ENCODE measurements around the gene COBL. TPM values are rescaled to one million over a fixed set of nuclear protein-coding genes. Genes with fewer than 3 reads are reported as not detected.

COBL gene
- total RNA-seq, 2 donors from 2014 or later: 36.5 to 46.6 TPM

GRCh38 chr7:50988465-50988864 is 328.1 kb downstream of the COBL start:
- no peaks in the 10 kb centered on the region for H3K27me3 ChIP-seq (replicated peaks; ENCODE audit: insufficient read depth)
- no peak overlapping the region for H3K4me3 ChIP-seq
- no peak overlapping the region for H3K27ac ChIP-seq
- H3K36me3 ChIP-seq: no peaks in the 10 kb centered on the region
- no peaks in the 10 kb centered on the region for H3K9me3 ChIP-seq
- no peaks in the 10 kb centered on the region for H3K4me1 ChIP-seq (replicated peaks)
- TF ChIP-seq POLR2A (IDR thresholded peaks at IDR 0.05): no peak
- TF ChIP-seq POLR2AphosphoS5 (IDR thresholded peaks at IDR 0.05): no peak
- no peak for TF ChIP-seq CTCF (IDR thresholded peaks at IDR 0.05)
- 82% methylated on average over 6 of the region's 6 CpGs for WGBS
- intact Hi-C loops (cut with DNase I): no loop called here
- DNase-seq (ENCODE audit: low spot score): no peak

- no peak overlapping the region for H3K27ac ChIP-seq
- no peak overlapping the region for H3K4me3 ChIP-seq
- whole genome bisulfite sequencing: 83% methylated on average over 4 of the region's 4 CpGs
- intact Hi-C loops (cut with DNase I): no loop called here
- DNase-seq (ENCODE audit: low spot score): no peak
- H3K36me3 ChIP-seq: no peaks in the 10 kb centered on the region
- no peaks in the 10 kb centered on the region for H3K9me3 ChIP-seq
- TF ChIP-seq POLR2A (IDR thresholded peaks at IDR 0.05) (no peak), POLR2AphosphoS5 (IDR thresholded peaks at IDR 0.05) (no peak), CTCF (IDR thresholded peaks at IDR 0.05) (no peak)
- no peaks in the 10 kb centered on the region for H3K27me3 ChIP-seq (replicated peaks; ENCODE audit: insufficient read depth)
- H3K4me1 ChIP-seq (replicated peaks): no peaks in the 10 kb centered on the region
These were observed 331.5 kb downstream of the COBL start for GRCh38 chr7:50985096-50985495.

- Histone ChIP-seq H3K27ac (no peak overlapping the region), H3K9me3 (no peaks in the 10 kb centered on the region), H3K4me1 (replicated peaks) (no peaks in the 10 kb centered on the region), H3K4me3 (no peak overlapping the region), H3K36me3 (no peaks in the 10 kb centered on the region), H3K27me3 (replicated peaks; ENCODE audit: insufficient read depth) (no peaks in the 10 kb centered on the region)
- DNase-seq (ENCODE audit: low spot score): no peak
- intact Hi-C loops (cut with DNase I): no loop called here
- TF ChIP-seq POLR2A (IDR thresholded peaks at IDR 0.05) (no peak), POLR2AphosphoS5 (IDR thresholded peaks at IDR 0.05) (no peak), CTCF (IDR thresholded peaks at IDR 0.05) (no peak)
- 20% methylated on average over 1 of the region's 1 CpG for WGBS
These were observed 332.8 kb downstream of the COBL start for GRCh38 chr7:50983850-50984249.

- Histone ChIP-seq H3K4me1 (replicated peaks) (no peaks in the 10 kb centered on the region), H3K9me3 (no peaks in the 10 kb centered on the region), H3K36me3 (no peaks in the 10 kb centered on the region), H3K27me3 (replicated peaks; ENCODE audit: insufficient read depth) (no peaks in the 10 kb centered on the region), H3K4me3 (no peak overlapping the region), H3K27ac (no peak overlapping the region)
- DNase-seq (ENCODE audit: low spot score): no peak
- TF ChIP-seq POLR2A (IDR thresholded peaks at IDR 0.05) (no peak), POLR2AphosphoS5 (IDR thresholded peaks at IDR 0.05) (no peak), CTCF (IDR thresholded peaks at IDR 0.05) (no peak)
- intact Hi-C loops (cut with DNase I): no loop called here
- 58% methylated on average over 2 of the region's 2 CpGs for WGBS
These were observed 334.0 kb downstream of the COBL start for GRCh38 chr7:50982626-50983025.

- no peaks in the 10 kb centered on the region for H3K27me3 ChIP-seq (replicated peaks; ENCODE audit: insufficient read depth)
- no peak overlapping the region for H3K27ac ChIP-seq
- H3K36me3 ChIP-seq: no peaks in the 10 kb centered on the region
- intact Hi-C loops (cut with DNase I): no loop called here
- 93% methylated on average over 6 of the region's 6 CpGs for WGBS
- H3K4me3 ChIP-seq: no peak overlapping the region
- no peak for TF ChIP-seq CTCF (IDR thresholded peaks at IDR 0.05)
- TF ChIP-seq POLR2AphosphoS5 (IDR thresholded peaks at IDR 0.05): no peak
- TF ChIP-seq POLR2A (IDR thresholded peaks at IDR 0.05): no peak
- H3K4me1 ChIP-seq (replicated peaks): no peaks in the 10 kb centered on the region
- no peaks in the 10 kb centered on the region for H3K9me3 ChIP-seq
- no peak for DNase-seq (ENCODE audit: low spot score)
These were observed 334.9 kb downstream of the COBL start for GRCh38 chr7:50981743-50982142.

All from prostate gland (tissue), 2 donors.